Cardiac muscle cell (in vitro differentiated cells and primary cell): ENCODE results near the gene HTR2B. TPM values are rescaled to one million over a fixed set of nuclear protein-coding genes. Genes with fewer than 3 reads are reported as not detected.

Experiments
- DNase-seq, 2 donors: peaks; one replicate each; pipeline versions ENCODE4 v3.0.0 to v3.0.0-alpha.2; 2010 to 2017; ENCODE audit warnings: low read depth in 1 of 2, low spot score in 1 of 2
- H3K27ac ChIP-seq: fragments of 200-600 bp; sonication (generic); 2 replicates; pipeline ENCODE4 v1.5.1; 2016
- H3K27me3 ChIP-seq: fragments of 200-600 bp; sonication (generic); 2 replicates; pipeline ENCODE4 v1.6.0; 2016; ENCODE audit warnings: control low read depth
- H3K36me3 ChIP-seq: fragments of 200-600 bp; sonication (generic); 2 replicates; pipeline ENCODE4 v1.5.1; 2016; ENCODE audit warnings: control low read depth
- H3K4me1 ChIP-seq: fragments of 200-600 bp; sonication (generic); 2 replicates; pipeline ENCODE4 v1.8.1; 2017; ENCODE audit warnings: low read depth, mild to moderate bottlenecking, mixed run types
- H3K4me3 ChIP-seq: fragments of 200-600 bp; sonication (generic); 2 replicates; pipeline ENCODE4 v1.5.1; 2016; ENCODE audit warnings: mild to moderate bottlenecking
- H3K9me3 ChIP-seq: fragments of 200-600 bp; sonication (generic); 2 replicates; pipeline ENCODE4 v1.5.1; 2017; ENCODE audit warnings: low read depth, mild to moderate bottlenecking, control low read depth
- polyA plus RNA-seq: library from polyadenylated mRNA; unstranded; fragments of >200 nt; fragmentation: Nextera tagmentation; extraction: Ambion mirVana; gene quantifications from 2 replicates; pipeline ENCODE4 v1.2.1, GENCODE V29; 2016
- total RNA-seq: library from RNA; depleted of rRNA; stranded (reverse); fragments of >200 nt; gene quantifications from 2 replicates; pipeline ENCODE4 v1.2.3, GENCODE V29; 2016
- TF ChIP-seq, protein P1 (sequence below): IDR thresholded peaks from 2 replicates; pipeline ENCODE4 v1.5.1; 2012; ENCODE audit warnings: low read depth, mild to moderate bottlenecking, low read length

HTR2B gene
- total and polyA plus RNA-seq, 2 experiments from 2014 or later, result not detected

DNA sequence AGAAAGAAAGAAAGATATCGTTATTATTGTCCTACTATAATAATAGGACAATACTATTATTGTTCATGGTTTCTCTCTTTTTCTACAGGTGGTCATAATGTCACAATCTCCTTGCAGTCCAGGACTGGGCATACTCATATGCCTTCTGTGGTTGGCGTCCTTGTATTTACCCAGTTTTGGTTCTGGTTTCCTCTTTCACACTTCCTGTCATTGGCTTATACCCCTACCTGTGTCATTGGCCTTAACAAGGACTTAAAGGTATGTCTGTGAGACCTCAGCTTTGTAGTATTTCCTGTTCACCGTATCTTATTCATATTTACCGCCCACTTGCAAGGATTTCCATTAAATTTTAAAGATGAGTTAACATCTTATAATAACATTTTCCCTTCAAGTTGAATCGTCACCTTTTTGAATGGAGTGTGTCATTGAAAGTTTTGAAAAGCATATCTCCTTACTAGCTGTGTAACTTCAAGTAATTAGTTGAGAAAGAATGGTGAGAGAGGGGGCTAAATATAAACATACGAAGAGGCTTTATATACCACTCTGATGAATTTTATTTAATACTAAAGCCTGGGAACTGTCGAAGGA lies 36.5 kb upstream of the HTR2B start:
- H3K27me3 ChIP-seq, result no peaks in the 10 kb centered on the region
- H3K4me1 ChIP-seq, result no peaks in the 10 kb centered on the region
- DNase-seq, result peak in 1 of 2 donors; percentile 6
- no peak overlapping the region for H3K27ac ChIP-seq
- no peaks in the 10 kb centered on the region for H3K9me3 ChIP-seq
- H3K4me3 ChIP-seq, result no peak overlapping the region
- TF ChIP-seq, protein P1, sequence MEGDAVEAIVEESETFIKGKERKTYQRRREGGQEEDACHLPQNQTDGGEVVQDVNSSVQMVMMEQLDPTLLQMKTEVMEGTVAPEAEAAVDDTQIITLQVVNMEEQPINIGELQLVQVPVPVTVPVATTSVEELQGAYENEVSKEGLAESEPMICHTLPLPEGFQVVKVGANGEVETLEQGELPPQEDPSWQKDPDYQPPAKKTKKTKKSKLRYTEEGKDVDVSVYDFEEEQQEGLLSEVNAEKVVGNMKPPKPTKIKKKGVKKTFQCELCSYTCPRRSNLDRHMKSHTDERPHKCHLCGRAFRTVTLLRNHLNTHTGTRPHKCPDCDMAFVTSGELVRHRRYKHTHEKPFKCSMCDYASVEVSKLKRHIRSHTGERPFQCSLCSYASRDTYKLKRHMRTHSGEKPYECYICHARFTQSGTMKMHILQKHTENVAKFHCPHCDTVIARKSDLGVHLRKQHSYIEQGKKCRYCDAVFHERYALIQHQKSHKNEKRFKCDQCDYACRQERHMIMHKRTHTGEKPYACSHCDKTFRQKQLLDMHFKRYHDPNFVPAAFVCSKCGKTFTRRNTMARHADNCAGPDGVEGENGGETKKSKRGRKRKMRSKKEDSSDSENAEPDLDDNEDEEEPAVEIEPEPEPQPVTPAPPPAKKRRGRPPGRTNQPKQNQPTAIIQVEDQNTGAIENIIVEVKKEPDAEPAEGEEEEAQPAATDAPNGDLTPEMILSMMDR, result no peak
- H3K36me3 ChIP-seq, result peaks cover 29% of the 10 kb centered on the region

DNA sequence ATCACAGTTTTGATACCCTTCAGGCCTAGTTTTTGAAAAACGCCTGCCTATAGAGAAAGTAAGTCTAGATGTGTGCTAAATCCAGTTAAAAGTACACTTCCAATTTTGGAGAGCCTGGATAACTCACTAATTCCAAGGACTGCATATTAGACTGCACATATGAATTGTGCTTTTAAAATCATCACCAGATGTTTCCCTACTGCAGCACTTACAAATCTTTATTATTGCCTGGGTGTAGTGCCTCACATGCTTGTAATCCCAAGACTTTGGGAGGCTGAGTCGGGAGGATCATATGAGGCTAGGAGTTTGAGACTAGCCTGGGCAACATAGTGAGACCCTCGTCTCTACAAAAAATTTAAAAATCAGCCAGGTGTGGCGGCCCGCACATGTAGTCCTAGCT lies 35.9 kb upstream of the HTR2B start:
- no peaks in the 10 kb centered on the region for H3K4me1 ChIP-seq

DNA sequence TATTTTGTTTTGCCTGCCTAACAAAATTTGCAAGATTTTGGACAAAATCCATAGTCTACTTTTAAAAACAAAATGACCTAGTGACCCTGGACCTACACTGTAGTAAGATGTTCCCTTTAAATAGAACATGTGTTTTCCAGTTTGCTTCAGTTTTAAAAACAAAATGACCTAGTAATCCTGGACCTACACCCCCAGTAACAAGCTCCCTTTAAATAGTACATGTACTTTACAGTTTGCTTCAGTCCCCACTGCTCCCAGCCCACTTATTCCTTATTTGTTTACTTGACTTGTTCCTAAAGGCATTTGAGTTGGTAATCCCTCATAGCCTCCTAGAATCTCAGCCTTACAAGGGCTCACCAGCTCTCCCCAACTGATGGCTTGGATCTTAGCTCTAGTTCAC lies 34.5 kb upstream of the HTR2B start:
- DNase-seq, result peak in 1 of 2 donors; percentile 2
- no peaks in the 10 kb centered on the region for H3K4me1 ChIP-seq
- TF ChIP-seq, protein P1, result no peak
- no peak overlapping the region for H3K27ac ChIP-seq
- peaks cover 31% of the 10 kb centered on the region for H3K36me3 ChIP-seq
- H3K9me3 ChIP-seq, result no peaks in the 10 kb centered on the region
- H3K4me3 ChIP-seq, result no peak overlapping the region
- H3K27me3 ChIP-seq, result no peaks in the 10 kb centered on the region

More for the DNA sequence above, 35.9 kb upstream of the HTR2B start:
- Histone ChIP-seq H3K36me3 (peaks cover 23% of the 10 kb centered on the region), H3K27ac (no peak overlapping the region), H3K9me3 (no peaks in the 10 kb centered on the region), H3K4me3 (no peak overlapping the region), H3K27me3 (no peaks in the 10 kb centered on the region)
- TF ChIP-seq, protein P1, result no peak
- no peak for DNase-seq

DNA sequence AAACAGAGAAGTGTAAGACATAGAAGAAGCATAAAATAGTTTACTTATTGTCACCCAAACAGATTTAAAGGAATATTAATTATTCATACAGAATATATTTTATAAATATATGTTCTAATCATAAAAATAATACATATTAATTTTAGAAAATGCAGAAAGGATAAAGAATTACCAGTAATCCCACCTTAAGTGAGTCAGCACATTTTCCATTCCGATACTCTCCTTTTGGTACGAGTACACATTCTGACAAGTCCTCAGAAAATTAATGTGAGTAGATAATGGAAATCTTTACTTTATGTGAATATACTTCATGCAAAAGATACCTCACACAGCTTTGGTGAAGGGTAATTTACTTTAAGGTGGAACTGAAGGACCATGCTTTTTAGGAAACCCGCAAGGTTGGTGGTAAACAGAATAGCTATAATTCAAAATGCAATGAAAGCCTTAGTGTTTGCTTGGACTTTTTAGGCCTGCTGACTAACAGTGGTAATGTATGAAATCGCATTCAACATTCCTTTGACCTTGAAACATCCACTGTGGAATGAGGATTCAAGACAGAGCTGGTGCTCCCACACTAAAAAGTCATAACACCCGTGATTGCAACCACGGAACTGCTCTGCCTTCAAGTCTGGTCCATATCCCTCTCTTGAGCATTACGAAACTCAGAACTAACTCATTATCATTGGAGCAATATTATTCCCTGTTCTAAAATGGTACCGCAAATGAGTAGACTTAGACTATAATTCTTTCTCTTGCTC lies 28.1 kb upstream of the HTR2B start:
- peak in 1 of 2 donors; percentile 49 for DNase-seq
- Histone ChIP-seq H3K27me3 (no peaks in the 10 kb centered on the region), H3K4me3 (no peak overlapping the region), H3K4me1 (no peaks in the 10 kb centered on the region), H3K36me3 (peaks cover 44% of the 10 kb centered on the region), H3K9me3 (no peaks in the 10 kb centered on the region), H3K27ac (peak overlapping the region; percentile 58)
- TF ChIP-seq, protein P1, result no peak

DNA sequence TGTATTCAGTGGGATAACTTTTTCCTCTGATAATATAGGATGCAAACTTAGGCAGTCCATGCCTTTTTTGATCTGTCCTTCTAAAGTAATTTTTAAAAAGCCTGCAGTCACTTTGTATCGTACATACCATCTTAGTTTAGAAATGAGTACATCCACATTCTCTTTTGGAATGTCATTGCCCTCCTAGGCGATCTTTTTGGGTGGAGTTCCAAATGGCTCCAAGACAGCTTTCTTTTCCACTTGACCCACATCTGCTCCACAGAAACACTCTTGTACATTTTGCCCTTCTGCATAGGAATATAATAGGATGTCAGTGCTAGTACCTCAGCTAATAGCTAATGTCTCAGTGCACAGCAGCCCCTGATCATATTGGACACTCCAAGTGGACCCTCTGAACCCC lies 21.8 kb upstream of the HTR2B start:
- Histone ChIP-seq H3K4me3 (no peak overlapping the region), H3K27ac (no peak overlapping the region), H3K9me3 (no peaks in the 10 kb centered on the region), H3K4me1 (no peaks in the 10 kb centered on the region), H3K27me3 (no peaks in the 10 kb centered on the region), H3K36me3 (peaks cover 25% of the 10 kb centered on the region)
- DNase-seq, result no peak
- TF ChIP-seq, protein P1, result no peak
